Uterus (tissue), 4 donors: ENCODE measurements around the gene SLC44A1. TPM values are rescaled to one million over a fixed set of nuclear protein-coding genes. Genes with fewer than 3 reads are reported as not detected.

Experiments used
- DNase-seq, 2 donors: peaks; one replicate each; pipeline ENCODE4 v3.0.0-alpha.2; 2019 to 2020
- H3K27ac ChIP-seq, 2 donors: fragments of 200-600 bp; sonication (generic); 1 replicate in 1 of 2; 2 replicates in 1 of 2; pipeline ENCODE4 v1.5.1; 2016 to 2018
- H3K27me3 ChIP-seq, 2 donors: fragments of 200-600 bp; sonication (generic); one replicate each; pipeline ENCODE4 v1.5.1; 2018 to 2019; ENCODE audit warnings: control low read depth in 1 of 2
- H3K36me3 ChIP-seq, 2 donors: fragments of 200-600 bp; sonication (generic); one replicate each; pipeline ENCODE4 v1.5.1; 2019; ENCODE audit warnings: control low read depth in 1 of 2
- H3K4me1 ChIP-seq, 2 donors: fragments of 200-600 bp; sonication (generic); one replicate each; pipeline ENCODE4 v1.5.1; 2018 to 2019; ENCODE audit warnings: control low read depth in 1 of 2
- H3K4me3 ChIP-seq, 2 donors: fragments of 200-600 bp; sonication (generic); 1 replicate in 1 of 2; 2 replicates in 1 of 2; pipeline ENCODE4 v1.5.1; 2018 to 2019; ENCODE audit warnings: mild to moderate bottlenecking in 1 of 2
- H3K9me3 ChIP-seq, 2 donors: fragments of 200-600 bp; sonication (generic); one replicate each; pipeline ENCODE4 v1.5.1; 2019; ENCODE audit warnings: control low read depth in 1 of 2
- POLR2A ChIP-seq, 2 donors: fragments of 450-650 bp; IDR thresholded peaks; one replicate each; pipeline ENCODE4 v1.6.1; 2016; ENCODE audit warnings: antibody characterized with exemption in 2 of 2, mild to moderate bottlenecking in 1 of 2, moderate library complexity in 1 of 2
- intact Hi-C: fragments of 100-400 bp; cut with DNase I; formaldehyde crosslinking; loops from one replicate; pipeline ENCODE4 v1.15.1; 2023; ENCODE audit warnings: low total_unique reads
- total RNA-seq, 4 donors: library from RNA; depleted of rRNA in 3 of 4; stranded (reverse); fragments of >200 nt in 3 of 4; gene quantifications; one replicate each; pipeline versions ENCODE4 v1.1.0 to v1.2.4, GENCODE V29; 2014 to 2023
- TF ChIP-seq, protein P1 (sequence below), 4 experiments: fragments of 200-600 bp in 2 of 4; fragments of 450-650 bp in 2 of 4; sonication (generic) in 2 of 4; IDR thresholded peaks; one replicate each; pipeline ENCODE4 v1.5.1; 2016 to 2019; ENCODE audit warnings: antibody characterized with exemption in 4 of 4, mild to moderate bottlenecking in 2 of 4, moderate library complexity in 1 of 4
- donor health status: DM: yes; HTN: yes; CAD: no.

Gene SLC44A1
- total RNA-seq, 4 donors from 2014 or later = 58.2 to 75.0 (median 63.0) TPM

DNA sequence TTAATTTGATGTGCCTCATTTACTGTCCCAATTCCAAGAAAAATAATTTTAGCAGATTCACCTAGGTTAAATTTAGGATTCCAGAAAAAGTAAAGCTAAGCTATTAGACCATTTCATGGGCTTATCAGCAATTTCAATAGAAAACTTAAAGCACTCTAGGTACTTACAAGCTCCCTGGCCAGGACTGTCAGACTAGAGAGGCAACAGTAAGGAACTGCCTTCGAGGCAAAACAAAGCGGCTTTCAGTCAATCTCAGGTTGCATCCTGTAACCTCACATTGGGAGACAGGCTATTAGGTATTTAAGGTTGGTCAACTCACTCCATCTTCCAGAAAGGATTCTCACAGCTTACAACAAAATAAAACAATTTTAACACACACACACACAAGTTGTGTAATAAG is 154.7 kb downstream of the SLC44A1 start:
- H3K27me3 ChIP-seq = no peaks in the 10 kb centered on the region
- no peaks in the 10 kb centered on the region for H3K36me3 ChIP-seq
- H3K9me3 ChIP-seq = no peaks in the 10 kb centered on the region
- intact Hi-C loops = no loop called here
- H3K4me1 ChIP-seq = no peaks in the 10 kb centered on the region
- H3K4me3 ChIP-seq = no peak overlapping the region
- no peak for TF ChIP-seq POLR2A (IDR thresholded peaks at IDR 0.05)
- TF ChIP-seq, protein P1, sequence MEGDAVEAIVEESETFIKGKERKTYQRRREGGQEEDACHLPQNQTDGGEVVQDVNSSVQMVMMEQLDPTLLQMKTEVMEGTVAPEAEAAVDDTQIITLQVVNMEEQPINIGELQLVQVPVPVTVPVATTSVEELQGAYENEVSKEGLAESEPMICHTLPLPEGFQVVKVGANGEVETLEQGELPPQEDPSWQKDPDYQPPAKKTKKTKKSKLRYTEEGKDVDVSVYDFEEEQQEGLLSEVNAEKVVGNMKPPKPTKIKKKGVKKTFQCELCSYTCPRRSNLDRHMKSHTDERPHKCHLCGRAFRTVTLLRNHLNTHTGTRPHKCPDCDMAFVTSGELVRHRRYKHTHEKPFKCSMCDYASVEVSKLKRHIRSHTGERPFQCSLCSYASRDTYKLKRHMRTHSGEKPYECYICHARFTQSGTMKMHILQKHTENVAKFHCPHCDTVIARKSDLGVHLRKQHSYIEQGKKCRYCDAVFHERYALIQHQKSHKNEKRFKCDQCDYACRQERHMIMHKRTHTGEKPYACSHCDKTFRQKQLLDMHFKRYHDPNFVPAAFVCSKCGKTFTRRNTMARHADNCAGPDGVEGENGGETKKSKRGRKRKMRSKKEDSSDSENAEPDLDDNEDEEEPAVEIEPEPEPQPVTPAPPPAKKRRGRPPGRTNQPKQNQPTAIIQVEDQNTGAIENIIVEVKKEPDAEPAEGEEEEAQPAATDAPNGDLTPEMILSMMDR (IDR thresholded peaks at IDR 0.05) = no peak
- no peak for DNase-seq
- H3K27ac ChIP-seq = no peak overlapping the region

DNA sequence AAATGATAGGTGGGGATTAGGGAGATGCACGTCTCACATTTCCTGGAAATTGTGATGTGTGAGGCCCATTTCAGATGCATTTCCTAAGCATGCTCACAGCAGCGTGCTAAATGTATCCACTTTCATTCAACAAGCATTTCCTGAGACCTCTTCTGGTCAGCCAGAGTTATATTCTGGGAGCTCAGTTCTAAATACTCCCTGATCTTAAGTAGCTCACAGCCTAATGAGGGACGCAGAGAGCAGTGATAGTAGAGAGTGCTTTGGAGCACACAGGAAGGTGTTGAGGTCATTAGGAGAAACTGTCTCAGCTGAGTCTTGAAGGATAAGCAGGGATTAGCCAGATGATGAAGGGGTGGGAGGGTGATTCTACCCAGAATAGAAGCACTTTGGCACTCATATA is 157.2 kb downstream of the SLC44A1 start:
- TF ChIP-seq POLR2A (IDR thresholded peaks at IDR 0.05) = no peak
- TF ChIP-seq, protein P1 (IDR thresholded peaks at IDR 0.05) = no peak
- no peak overlapping the region for H3K27ac ChIP-seq
- intact Hi-C loops = no loop called here
- no peaks in the 10 kb centered on the region for H3K4me1 ChIP-seq
- no peaks in the 10 kb centered on the region for H3K27me3 ChIP-seq
- no peaks in the 10 kb centered on the region for H3K36me3 ChIP-seq
- no peaks in the 10 kb centered on the region for H3K9me3 ChIP-seq
- no peak overlapping the region for H3K4me3 ChIP-seq
- no peak for DNase-seq

DNA sequence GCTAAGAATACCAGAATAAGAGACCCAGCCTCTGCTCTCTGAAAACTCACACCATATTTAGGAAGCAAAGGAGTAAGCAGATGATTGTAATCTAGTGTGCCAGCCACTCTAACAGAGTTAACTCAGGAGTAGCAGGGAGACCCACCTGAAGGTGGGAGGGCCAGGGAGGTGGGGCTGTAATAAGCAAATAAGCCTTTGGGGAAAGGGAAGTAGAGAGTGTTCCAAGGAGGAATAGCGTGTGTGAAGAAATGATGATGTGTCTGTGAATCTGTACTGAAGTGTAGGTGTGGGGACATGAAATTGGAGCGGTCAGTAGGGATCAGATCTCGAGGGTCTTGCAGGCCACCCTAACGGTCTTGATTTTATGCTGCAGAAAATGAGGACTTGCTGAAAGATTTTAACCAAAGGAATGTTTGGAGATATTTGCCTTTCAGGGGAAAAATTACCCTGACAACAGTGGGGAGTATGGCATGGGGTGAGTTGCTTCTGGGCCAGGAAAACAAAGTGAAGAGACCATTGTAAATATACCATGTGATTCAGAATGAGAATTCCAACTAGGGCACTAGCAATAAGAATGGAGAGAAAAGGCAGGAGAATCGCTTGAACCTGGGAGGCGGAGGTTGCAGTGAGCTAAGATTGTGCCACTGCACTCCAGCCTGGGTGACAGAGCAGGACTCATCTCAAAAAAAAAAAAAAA is 159.2 kb downstream of the SLC44A1 start:
- Histone ChIP-seq H3K4me1 (no peaks in the 10 kb centered on the region), H3K27ac (no peak overlapping the region), H3K27me3 (no peaks in the 10 kb centered on the region), H3K4me3 (no peak overlapping the region), H3K36me3 (no peaks in the 10 kb centered on the region), H3K9me3 (no peaks in the 10 kb centered on the region)
- TF ChIP-seq, protein P1 (IDR thresholded peaks at IDR 0.05) = no peak
- no peak for TF ChIP-seq POLR2A (IDR thresholded peaks at IDR 0.05)
- no peak for DNase-seq
- intact Hi-C loops = no loop called here

DNA sequence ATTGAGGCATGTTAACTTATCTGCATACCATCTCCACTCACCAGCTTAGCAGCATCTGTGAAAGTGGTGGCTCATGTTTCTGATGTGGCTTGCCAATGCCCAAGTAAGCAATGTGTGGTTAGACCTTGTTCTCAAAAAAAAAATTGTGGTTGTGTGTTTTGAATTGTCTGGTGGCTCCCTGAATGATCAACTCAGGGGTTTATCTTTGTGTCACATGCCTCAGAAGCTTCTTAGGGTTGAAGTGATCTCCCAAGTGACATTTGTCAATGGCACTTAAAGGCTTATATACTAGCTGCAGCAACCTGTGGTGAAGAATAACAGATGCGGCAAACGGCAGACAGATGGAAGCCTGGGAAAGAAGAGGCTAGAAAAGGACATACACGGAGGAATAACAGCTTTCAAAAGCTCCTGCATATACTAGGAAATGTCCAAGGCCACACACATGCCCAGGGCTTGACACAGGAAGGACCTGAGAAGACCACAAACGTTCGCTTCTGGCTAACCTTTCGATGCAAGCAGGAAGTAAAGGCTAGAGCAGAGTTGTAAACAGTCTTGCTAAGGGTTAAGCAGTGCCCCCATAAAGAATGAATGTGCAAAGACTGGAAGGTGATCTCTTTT is 161.2 kb downstream of the SLC44A1 start:
- H3K27ac ChIP-seq = no peak overlapping the region
- H3K4me3 ChIP-seq = no peak overlapping the region
- H3K9me3 ChIP-seq = peaks cover 0 to 8% of the 10 kb centered on the region in 2 donors
- intact Hi-C loops = no loop called here
- no peaks in the 10 kb centered on the region for H3K4me1 ChIP-seq
- no peaks in the 10 kb centered on the region for H3K36me3 ChIP-seq
- no peaks in the 10 kb centered on the region for H3K27me3 ChIP-seq
- TF ChIP-seq POLR2A (IDR thresholded peaks at IDR 0.05) = no peak
- no peak for DNase-seq

DNA sequence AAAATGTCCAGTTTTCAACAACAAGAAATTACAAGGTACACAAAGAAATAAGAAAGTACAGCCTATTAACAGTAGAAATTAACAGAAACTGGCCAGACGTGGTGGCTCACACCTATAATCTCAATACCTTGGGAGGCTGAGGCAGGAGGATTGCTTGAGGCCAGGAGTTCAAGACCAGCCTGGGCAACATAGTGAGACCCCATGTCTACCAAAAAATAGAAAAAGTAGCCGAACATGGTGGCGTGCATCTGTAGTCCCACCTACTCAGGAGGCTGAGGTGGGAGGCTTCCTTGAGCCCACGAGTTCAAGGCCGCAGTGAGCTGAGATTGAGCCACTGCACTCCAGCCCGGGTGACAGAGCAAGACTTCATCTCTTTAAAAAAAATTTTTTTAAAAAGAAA is 161.9 kb downstream of the SLC44A1 start:
- intact Hi-C loops = no loop called here
- Histone ChIP-seq H3K27me3 (no peaks in the 10 kb centered on the region), H3K27ac (no peak overlapping the region), H3K9me3 (peaks cover 0 to 8% of the 10 kb centered on the region in 2 donors), H3K4me3 (no peak overlapping the region), H3K36me3 (no peaks in the 10 kb centered on the region), H3K4me1 (no peaks in the 10 kb centered on the region)
- no peak for DNase-seq
- TF ChIP-seq, protein P1 (IDR thresholded peaks at IDR 0.05) = no peak
- TF ChIP-seq POLR2A (IDR thresholded peaks at IDR 0.05) = no peak
